KMS-11 (cell line): Measurements from ENCODE around the gene HYPK.
A peak's percentile ranks its signal among the peaks of the same experiment; 100 is the strongest.

Source experiments
- H2AFZ ChIP-seq: fragments of 200-600 bp; sonication (generic); 2 replicates; pipeline ENCODE4 v1.6.1; 2016; ENCODE audit warnings: antibody characterized with exemption, mixed run types, low read depth
- H3K27ac ChIP-seq: fragments of 200-600 bp; sonication (generic); 2 replicates; pipeline ENCODE4 v1.6.1; 2016; ENCODE audit warnings: mild to moderate bottlenecking, mixed run types
- H3K27me3 ChIP-seq: fragments of 200-600 bp; sonication (generic); 2 replicates; pipeline ENCODE4 v1.6.1; 2017; ENCODE audit warnings: mild to moderate bottlenecking, low read depth, mixed run types, moderate library complexity; ENCODE audit not compliant: insufficient read depth
- H3K36me3 ChIP-seq: fragments of 200-600 bp; sonication (generic); 2 replicates; pipeline ENCODE4 v1.6.1; 2017; ENCODE audit warnings: mild to moderate bottlenecking, mixed run types; ENCODE audit not compliant: insufficient read depth
- H3K4me1 ChIP-seq: fragments of 200-600 bp; sonication (generic); 2 replicates; pipeline ENCODE4 v1.6.1; 2016; ENCODE audit warnings: mild to moderate bottlenecking, low read depth, mixed run types; ENCODE audit not compliant: poor library complexity, severe bottlenecking
- H3K4me2 ChIP-seq: fragments of 200-600 bp; sonication (generic); 2 replicates; pipeline ENCODE4 v1.7.0; 2016; ENCODE audit warnings: mild to moderate bottlenecking, mixed run types
- H3K4me3 ChIP-seq: fragments of 200-600 bp; sonication (generic); IDR thresholded peaks from 2 replicates; pipeline ENCODE4 v1.6.1; 2017; ENCODE audit warnings: low read depth, low read length, mixed read lengths; ENCODE audit not compliant: insufficient read depth
- H3K79me2 ChIP-seq: fragments of 200-600 bp; sonication (generic); 2 replicates; pipeline ENCODE4 v1.6.1; 2016; ENCODE audit warnings: low read depth, mixed run types; ENCODE audit not compliant: insufficient read depth
- H3K9ac ChIP-seq: fragments of 200-600 bp; sonication (generic); 2 replicates; pipeline ENCODE4 v1.6.1; 2016; ENCODE audit warnings: mild to moderate bottlenecking, mixed run types
- H4K20me1 ChIP-seq: fragments of 200-600 bp; sonication (generic); 2 replicates; pipeline ENCODE4 v1.6.1; 2016; ENCODE audit warnings: mild to moderate bottlenecking, mixed run types; ENCODE audit not compliant: insufficient read depth
- TF ChIP-seq, protein P1 (sequence below): fragments of 200-600 bp; sonication (generic); conservative IDR thresholded peaks from 2 replicates; pipeline ENCODE4 v1.6.1; 2017; ENCODE audit warnings: low read depth, mild to moderate bottlenecking, antibody characterized with exemption, low read length, moderate library complexity, mixed read lengths

HYPK gene

DNA sequence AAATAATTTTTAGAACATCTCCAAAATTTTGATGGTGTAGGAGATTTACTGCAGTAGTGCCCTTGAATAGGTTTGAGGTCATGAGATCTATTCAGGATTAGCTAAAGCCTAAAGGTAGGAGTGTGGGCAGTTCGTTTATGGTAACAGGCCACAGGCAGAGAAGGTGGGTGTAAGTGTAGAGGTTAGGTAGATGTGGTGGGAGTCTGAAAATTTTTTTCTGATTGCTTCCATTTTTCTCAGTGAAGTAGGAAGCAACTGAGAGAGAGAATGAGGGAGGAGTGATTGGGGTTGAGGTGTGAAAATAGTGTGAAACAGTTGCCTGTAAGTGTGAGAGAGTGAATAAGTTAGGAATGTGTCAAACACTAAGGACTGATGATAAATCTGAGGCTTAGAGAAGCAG, 21.4 kb upstream of the HYPK start:
- no peaks in the 10 kb centered on the region for H3K36me3 ChIP-seq
- no peak overlapping the region for H2AFZ ChIP-seq
- H4K20me1 ChIP-seq, result 0 out of 2 replicates have a peak, but pooled peaks cover 4% of the 10 kb centered on the region
- H3K27me3 ChIP-seq, result peaks cover 38% of the 10 kb centered on the region
- no peaks in the 10 kb centered on the region for H3K79me2 ChIP-seq
- H3K27ac ChIP-seq, result no peak overlapping the region
- H3K4me1 ChIP-seq, result peaks cover 10% of the 10 kb centered on the region
- H3K4me3 ChIP-seq, result no peak overlapping the region
- TF ChIP-seq, protein P1, sequence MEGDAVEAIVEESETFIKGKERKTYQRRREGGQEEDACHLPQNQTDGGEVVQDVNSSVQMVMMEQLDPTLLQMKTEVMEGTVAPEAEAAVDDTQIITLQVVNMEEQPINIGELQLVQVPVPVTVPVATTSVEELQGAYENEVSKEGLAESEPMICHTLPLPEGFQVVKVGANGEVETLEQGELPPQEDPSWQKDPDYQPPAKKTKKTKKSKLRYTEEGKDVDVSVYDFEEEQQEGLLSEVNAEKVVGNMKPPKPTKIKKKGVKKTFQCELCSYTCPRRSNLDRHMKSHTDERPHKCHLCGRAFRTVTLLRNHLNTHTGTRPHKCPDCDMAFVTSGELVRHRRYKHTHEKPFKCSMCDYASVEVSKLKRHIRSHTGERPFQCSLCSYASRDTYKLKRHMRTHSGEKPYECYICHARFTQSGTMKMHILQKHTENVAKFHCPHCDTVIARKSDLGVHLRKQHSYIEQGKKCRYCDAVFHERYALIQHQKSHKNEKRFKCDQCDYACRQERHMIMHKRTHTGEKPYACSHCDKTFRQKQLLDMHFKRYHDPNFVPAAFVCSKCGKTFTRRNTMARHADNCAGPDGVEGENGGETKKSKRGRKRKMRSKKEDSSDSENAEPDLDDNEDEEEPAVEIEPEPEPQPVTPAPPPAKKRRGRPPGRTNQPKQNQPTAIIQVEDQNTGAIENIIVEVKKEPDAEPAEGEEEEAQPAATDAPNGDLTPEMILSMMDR, result no peak
- H3K4me2 ChIP-seq, result no peak overlapping the region
- no peak overlapping the region for H3K9ac ChIP-seq

DNA sequence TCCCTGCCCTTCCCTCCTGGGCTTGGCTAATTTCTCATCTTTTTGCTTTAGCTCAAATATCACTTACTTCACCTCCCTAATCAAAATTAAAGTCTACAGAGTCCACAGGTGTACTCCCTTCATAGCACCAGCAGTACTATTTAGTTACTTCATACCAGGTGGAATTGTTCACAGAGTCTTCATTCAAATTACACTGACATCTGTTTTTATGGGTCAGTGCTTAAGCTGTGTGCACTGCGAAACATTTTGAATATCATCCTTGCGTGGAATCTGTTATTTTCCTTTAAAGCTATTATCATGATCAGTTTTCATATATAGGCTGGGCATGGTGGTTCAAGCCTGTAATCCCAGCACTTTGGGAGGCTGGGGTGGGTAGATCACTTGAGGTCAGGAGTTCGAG, 11.0 kb upstream of the HYPK start:
- Histone ChIP-seq H2AFZ (peak overlapping the region; percentile 74), H3K27ac (no peak overlapping the region)

DNA sequence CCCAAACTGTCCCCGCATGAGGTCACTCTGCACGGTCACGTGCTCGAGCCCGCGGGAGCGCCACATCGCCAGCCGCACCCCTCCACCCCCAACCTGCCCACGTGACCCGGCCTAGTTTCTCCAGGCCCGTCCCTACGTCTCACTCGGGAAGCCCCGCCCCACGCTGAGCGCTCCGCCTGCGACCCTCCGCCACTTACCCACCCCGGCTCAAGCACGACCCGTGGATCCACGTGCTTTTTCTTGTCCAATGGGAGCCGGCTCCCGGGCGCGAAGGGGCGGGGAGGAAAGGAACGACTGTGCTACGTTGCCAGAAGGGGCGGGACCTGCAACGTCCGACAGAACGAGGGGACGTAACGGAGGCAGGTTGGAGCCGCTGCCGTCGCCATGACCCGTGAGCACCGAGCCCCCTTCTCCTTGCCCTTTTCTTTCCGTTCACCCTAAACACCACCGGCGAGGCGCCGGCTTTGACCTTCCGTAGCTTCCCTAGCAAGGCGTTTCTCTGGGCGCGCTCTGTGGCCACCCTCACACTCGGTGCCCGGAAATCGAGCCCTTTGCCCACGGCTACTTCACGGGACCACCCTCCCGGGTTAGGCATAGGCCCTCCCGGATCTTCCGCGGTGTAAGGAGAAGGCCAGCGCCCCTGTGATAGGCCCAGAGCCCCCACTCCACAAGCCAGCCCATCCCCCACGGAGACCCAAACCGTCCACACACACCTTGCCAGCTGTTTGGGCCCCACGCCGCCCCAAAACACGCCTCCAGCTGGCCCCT, 8.2 kb upstream of the HYPK start, which contains the start of gene SERF2:
TSS of gene SERF2 (plus strand) at position 328 of the 768 bp plus-strand sequence. CDS start at position 385, 57 bp downstream.
- TF ChIP-seq, protein P1, result no peak

More for the DNA sequence above, 11.0 kb upstream of the HYPK start:
- Histone ChIP-seq H3K4me1 (peaks cover 20% of the 10 kb centered on the region), H3K79me2 (peaks cover 22% of the 10 kb centered on the region), H3K9ac (no peak overlapping the region; the same call in 1 of the 2 replicates), H3K36me3 (no peaks in the 10 kb centered on the region), H3K4me2 (peak overlapping the region; percentile 51), H3K4me3 (no peak overlapping the region), H4K20me1 (no peaks in the 10 kb centered on the region), H3K27me3 (no peaks in the 10 kb centered on the region; the same call in 1 of the 2 replicates)
- TF ChIP-seq, protein P1, result no peak

DNA sequence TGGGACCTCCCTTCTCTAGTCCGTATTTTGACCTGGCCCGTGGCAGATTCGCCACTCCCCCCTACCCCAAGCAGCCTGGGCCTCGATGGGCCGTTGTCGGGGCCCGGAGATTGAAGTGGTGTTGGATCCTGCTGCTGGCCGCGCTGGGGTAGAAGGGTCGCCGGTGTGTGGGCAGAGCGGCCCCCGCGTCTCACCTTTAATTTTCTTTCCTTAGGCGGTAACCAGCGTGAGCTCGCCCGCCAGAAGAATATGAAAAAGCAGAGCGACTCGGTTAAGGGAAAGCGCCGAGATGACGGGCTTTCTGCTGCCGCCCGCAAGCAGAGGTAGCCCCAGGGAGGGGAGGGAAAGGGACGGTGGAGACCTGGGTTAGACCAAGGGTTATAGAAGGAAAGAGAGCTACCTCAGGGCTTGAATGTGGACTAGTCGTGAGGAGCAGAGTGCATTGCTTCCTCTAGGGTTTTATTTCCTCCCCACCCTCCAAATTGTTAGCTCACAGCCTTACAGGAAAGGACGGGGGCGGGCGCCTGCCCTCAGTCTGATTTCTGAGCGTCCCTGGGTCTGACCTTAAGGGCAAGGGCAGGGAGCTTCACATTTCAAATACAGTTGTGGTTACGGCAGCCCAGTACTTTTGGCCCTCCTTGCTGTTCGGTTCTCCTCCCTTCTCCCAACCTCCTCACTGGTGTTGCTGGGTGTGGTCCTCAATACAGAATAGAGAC, 7.5 kb upstream of the HYPK start:
- Histone ChIP-seq H3K9ac (peak overlapping the region; percentile 93), H3K36me3 (no peaks in the 10 kb centered on the region), H3K27ac (peak overlapping the region; percentile 63), H3K4me3 (no peak overlapping the region), H3K4me1 (peaks cover 20% of the 10 kb centered on the region), H3K79me2 (peaks cover 25% of the 10 kb centered on the region), H3K27me3 (no peaks in the 10 kb centered on the region), H4K20me1 (no peaks in the 10 kb centered on the region), H2AFZ (peak overlapping the region; percentile 39; the same call in 1 of the 2 replicates), H3K4me2 (peak overlapping the region; percentile 89)
- TF ChIP-seq, protein P1, result no peak

More for the DNA sequence above, 8.2 kb upstream of the HYPK start, which contains the start of gene SERF2:
- no peak within 1 kb of the TSS for H3K4me3 ChIP-seq
- peak within 1 kb of the TSS; percentile 63 for H3K27ac ChIP-seq
- H3K9ac ChIP-seq, result peak within 1 kb of the TSS; percentile 93
- no peaks in the 10 kb centered on the region for H3K27me3 ChIP-seq
- peak within 1 kb of the TSS; percentile 99 for H2AFZ ChIP-seq
- H3K79me2 ChIP-seq, result peaks cover 25% of the 10 kb centered on the region
- H4K20me1 ChIP-seq, result no peaks in the 10 kb centered on the region
- peaks cover 20% of the 10 kb centered on the region for H3K4me1 ChIP-seq
- peak within 1 kb of the TSS; percentile 89 for H3K4me2 ChIP-seq
- H3K36me3 ChIP-seq, result no peaks in the 10 kb centered on the region
